Cardiac fibroblast (primary cell): ENCODE data around the gene PDE6A.

Experiments
- DNase-seq, 2 donors: peaks; one replicate each; pipeline versions ENCODE4 v3.0.0 to v3.0.0-alpha.2; 2010; ENCODE audit warnings: low read depth in 2 of 2
- H3K4me3 ChIP-seq, 2 donors: replicated peaks in 1 of 2; 1 replicate in 1 of 2; 2 replicates in 1 of 2; pipeline ENCODE4 v1.5.1; 2011; ENCODE audit warnings: low read depth in 2 of 2, low read length in 2 of 2, mild to moderate bottlenecking in 2 of 2, moderate library complexity in 1 of 2
- CTCF ChIP-seq: IDR thresholded peaks from one replicate; pipeline ENCODE4 v1.5.1; 2011; ENCODE audit warnings: low read depth, mild to moderate bottlenecking, low read length, inconsistent platforms

Gene PDE6A

GRCh38 chr5:149979896-149980295, 35.3 kb upstream of the PDE6A start:
- H3K4me3 ChIP-seq = no peak overlapping the region
- DNase-seq = no peak
- TF ChIP-seq CTCF = no peak

GRCh38 chr5:149975409-149975808, 30.8 kb upstream of the PDE6A start:
- no peak overlapping the region for H3K4me3 ChIP-seq
- no peak for TF ChIP-seq CTCF
- no peak for DNase-seq

GRCh38 chr5:149969181-149969930, 24.8 kb upstream of the PDE6A start:
- TF ChIP-seq CTCF = no peak
- DNase-seq = no peak
- no peak overlapping the region for H3K4me3 ChIP-seq

- DNase-seq = no peak
- TF ChIP-seq CTCF = no peak
- H3K4me3 ChIP-seq = no peak overlapping the region
These were observed 22.4 kb upstream of the PDE6A start for GRCh38 chr5:149966946-149967345.

- TF ChIP-seq CTCF = no peak
- no peak for DNase-seq
- H3K4me3 ChIP-seq = no peak overlapping the region
These were observed 19.1 kb upstream of the PDE6A start for GRCh38 chr5:149963729-149964128.

- no peak for TF ChIP-seq CTCF
- DNase-seq = no peak
- no peak overlapping the region for H3K4me3 ChIP-seq
These were observed 18.2 kb upstream of the PDE6A start for GRCh38 chr5:149962601-149963300.
